GM10248 (cell line): ENCODE measurements around the gene MAPRE3.
"Not testable (repeated sequence)": the region's sequence is repeated elsewhere in the genome, so short reads cannot be mapped to it uniquely, and the experiment has no call there.

ENCODE experiments used
- CTCF ChIA-PET: fragments of 300-600 bp; sonication (Branson Sonifier 250); formaldehyde crosslinking; extraction: SDS; loops from one replicate; lab custom pipeline; 2021; ENCODE audit warnings: antibody characterized with exemption; lab: Yijun Ruan, JAX
- POLR2A ChIA-PET: fragments of 350-650 bp; sonication (Branson Sonifier 250); formaldehyde crosslinking; extraction: SDS; loops from one replicate; lab custom pipeline; 2020; ENCODE audit warnings: antibody characterized with exemption; lab: Yijun Ruan, JAX
- DNase-seq: peaks from one replicate; pipeline ENCODE4 v3.0.0; 2012; ENCODE audit errors: extremely low spot score
- TF ChIP-seq, protein P1 (sequence below): IDR thresholded peaks from 2 replicates; pipeline ENCODE4 v1.5.1; 2012; ENCODE audit warnings: mild to moderate bottlenecking, low read depth; ENCODE audit errors: extremely low read depth, missing control alignments, control extremely low read depth

The MAPRE3 gene

DNA sequence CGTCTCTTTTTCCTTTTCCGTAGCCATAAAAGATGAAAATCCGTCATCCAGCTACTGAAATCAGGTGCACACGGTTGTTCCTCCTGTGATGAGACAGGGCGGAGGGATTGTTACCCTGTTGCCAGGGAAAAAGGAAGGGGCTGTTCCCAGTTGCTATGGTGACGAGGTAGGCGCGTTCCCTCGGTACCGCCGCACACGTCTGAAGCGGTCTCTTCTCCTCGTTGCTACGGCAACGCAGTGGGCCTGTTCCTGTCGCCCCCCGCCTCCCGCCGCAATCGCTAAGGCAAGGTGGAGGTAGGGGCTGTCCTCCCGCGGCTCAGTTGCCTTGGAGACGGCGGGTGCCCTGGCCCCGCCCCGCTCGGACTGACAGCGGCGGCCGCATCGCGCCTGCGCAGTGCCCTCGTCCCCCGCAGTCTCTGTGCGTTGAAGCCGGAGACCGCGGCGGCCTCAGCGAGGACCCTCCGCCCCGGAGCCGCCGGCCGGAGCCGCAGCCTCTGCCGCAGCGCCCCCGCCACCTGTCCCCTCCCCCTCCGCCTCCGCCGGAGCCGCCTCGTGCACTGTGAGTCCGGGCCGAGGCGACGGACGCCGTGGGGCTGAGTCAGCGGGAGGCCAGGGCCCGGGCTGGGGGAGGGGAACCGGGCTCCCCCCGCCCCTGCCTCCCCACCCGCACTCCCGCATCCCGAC is at the start of gene MAPRE3:
MAPRE3 (plus strand) TSS at position 394 of the 684 bp plus-strand sequence. CDS start 51,582 bp downstream, outside the sequence.
- ChIA-PET CTCF (interaction anchor here (1.2 to 2.5 kb wide), 6 partner anchors 9 to 125 kb away, joined by 4 to 11 read pairs (median 6); partner anchors contain the start of gene KHK), POLR2A (no interaction called here)
- peak; percentile 95 for DNase-seq
- TF ChIP-seq, protein P1, sequence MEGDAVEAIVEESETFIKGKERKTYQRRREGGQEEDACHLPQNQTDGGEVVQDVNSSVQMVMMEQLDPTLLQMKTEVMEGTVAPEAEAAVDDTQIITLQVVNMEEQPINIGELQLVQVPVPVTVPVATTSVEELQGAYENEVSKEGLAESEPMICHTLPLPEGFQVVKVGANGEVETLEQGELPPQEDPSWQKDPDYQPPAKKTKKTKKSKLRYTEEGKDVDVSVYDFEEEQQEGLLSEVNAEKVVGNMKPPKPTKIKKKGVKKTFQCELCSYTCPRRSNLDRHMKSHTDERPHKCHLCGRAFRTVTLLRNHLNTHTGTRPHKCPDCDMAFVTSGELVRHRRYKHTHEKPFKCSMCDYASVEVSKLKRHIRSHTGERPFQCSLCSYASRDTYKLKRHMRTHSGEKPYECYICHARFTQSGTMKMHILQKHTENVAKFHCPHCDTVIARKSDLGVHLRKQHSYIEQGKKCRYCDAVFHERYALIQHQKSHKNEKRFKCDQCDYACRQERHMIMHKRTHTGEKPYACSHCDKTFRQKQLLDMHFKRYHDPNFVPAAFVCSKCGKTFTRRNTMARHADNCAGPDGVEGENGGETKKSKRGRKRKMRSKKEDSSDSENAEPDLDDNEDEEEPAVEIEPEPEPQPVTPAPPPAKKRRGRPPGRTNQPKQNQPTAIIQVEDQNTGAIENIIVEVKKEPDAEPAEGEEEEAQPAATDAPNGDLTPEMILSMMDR = no peak

DNA sequence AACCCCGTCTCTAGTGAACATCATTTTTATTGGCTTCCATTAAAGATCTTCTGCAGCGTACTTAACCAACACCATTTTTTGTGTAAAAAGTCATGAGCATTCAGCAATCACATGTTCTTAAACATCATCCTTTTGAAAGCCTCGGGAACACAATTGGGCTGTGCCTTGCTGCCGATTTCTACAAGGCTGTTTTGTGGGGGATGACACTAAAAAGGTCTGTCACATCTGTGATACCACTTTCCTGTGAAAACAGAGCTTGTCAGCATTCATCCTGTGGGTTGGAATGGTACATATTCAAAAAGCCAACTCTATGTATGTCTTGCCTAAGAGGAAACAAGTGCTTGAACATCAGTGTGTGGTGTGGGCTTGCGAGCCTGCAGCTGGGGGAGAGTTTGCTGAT is 49.1 kb upstream of the MAPRE3 start:
- TF ChIP-seq, protein P1 = no peak
- POLR2A ChIA-PET = no interaction called here
- DNase-seq = no peak
- CTCF ChIA-PET = interaction anchor here (1.1 to 2.8 kb wide), 4 partner anchors 21 to 72 kb away, joined by 3 to 15 read pairs (median 7); no protein-coding TSS in a partner anchor

GRCh38 chr2:26922405-26923188 is 47.8 kb upstream of the MAPRE3 start:
- DNase-seq = peak; percentile 71
- CTCF ChIA-PET = interaction anchor here (0.7 to 2.8 kb wide), 13 partner anchors 13 to 358 kb away, joined by 3 to 23 read pairs (median 4); no protein-coding TSS in a partner anchor
- TF ChIP-seq, protein P1 = peak; percentile 44
- POLR2A ChIA-PET = no interaction called here

GRCh38 chr2:26923189-26923466 is 47.3 kb upstream of the MAPRE3 start:
- CTCF ChIA-PET = interaction anchor here (1.0 to 2.8 kb wide), 11 partner anchors 16 to 357 kb away, joined by 3 to 23 read pairs (median 6); no protein-coding TSS in a partner anchor
- DNase-seq, POLR2A ChIA-PET: not testable (repeated sequence)

GRCh38 chr2:26924731-26925099 is 45.7 kb upstream of the MAPRE3 start:
- no peak for DNase-seq
- POLR2A ChIA-PET = no interaction called here
- TF ChIP-seq, protein P1 = no peak
- CTCF ChIA-PET = interaction anchor here (2.9 kb wide), 1 partner anchor 18 kb away, joined by 13 read pairs; no protein-coding TSS in a partner anchor

- TF ChIP-seq, protein P1 = no peak
- ChIA-PET CTCF (interaction anchor here (1.2 to 2.9 kb wide), 2 partner anchors 17 to 79 kb away, joined by 5 to 13 read pairs; no protein-coding TSS in a partner anchor), POLR2A (no interaction called here)
- no peak for DNase-seq
These were observed 45.2 kb upstream of the MAPRE3 start for GRCh38 chr2:26925100-26925791.
